B cell (primary cell): ENCODE measurements around the gene NPR3. TPM values are rescaled to one million over a fixed set of nuclear protein-coding genes. Genes with fewer than 3 reads are reported as not detected.

Experiments
- ATAC-seq: fragments of 200-7000 bp; cut with Tn5 transposase; one replicate; pipeline ENCODE4 v1.10.0; 2021; ENCODE audit warnings: low read depth, mild to moderate bottlenecking, moderate number of reproducible peaks, moderate library complexity
- CTCF ChIA-PET: fragments of 350-600 bp; sonication (Branson Sonifier 250); formaldehyde crosslinking; loops from one replicate; lab custom pipeline; 2021; ENCODE audit warnings: antibody characterized with exemption, inconsistent platforms; lab: Charles Lee
- POLR2A ChIA-PET: fragments of 350-600 bp; sonication (Branson Sonifier 250); formaldehyde crosslinking; loops from one replicate; lab custom pipeline; 2021; ENCODE audit warnings: antibody characterized with exemption; lab: Charles Lee
- DNase-seq: peaks from one replicate; pipeline ENCODE4 v3.0.0; 2013
- H2AFZ ChIP-seq: 2 replicates; pipeline ENCODE4 v1.6.1; 2012; ENCODE audit warnings: mild to moderate bottlenecking, low read depth, low read length; ENCODE audit not compliant: insufficient read depth, poor library complexity, severe bottlenecking
- H3K27ac ChIP-seq, 2 donors: 1 replicate in 1 of 2; 2 replicates in 1 of 2; pipeline ENCODE4 v1.5.1; 2012 to 2013; ENCODE audit warnings: low read length in 2 of 2, mild to moderate bottlenecking in 2 of 2, moderate library complexity in 1 of 2
- H3K27me3 ChIP-seq, 4 experiments: fragments of 200-600 bp in 1 of 4; sonication (generic) in 1 of 4; replicated peaks in 1 of 4; 1 replicate in 2 of 4; 2 replicates in 2 of 4; pipeline versions ENCODE4 v1.6.1 to v1.7.0; 2013 to 2016; ENCODE audit warnings: low read length in 3 of 4, mild to moderate bottlenecking in 2 of 4, mixed read lengths in 1 of 4, moderate library complexity in 1 of 4; ENCODE audit not compliant: insufficient read depth in 4 of 4, control insufficient read depth in 3 of 4; ENCODE audit errors: control extremely low read depth in 1 of 4
- H3K36me3 ChIP-seq, 2 experiments: replicated peaks in 1 of 2; 1 replicate in 1 of 2; 2 replicates in 1 of 2; pipeline versions ENCODE4 v1.6.1 to v1.7.1; 2013; ENCODE audit warnings: low read length in 1 of 2; ENCODE audit not compliant: insufficient read depth in 2 of 2, control insufficient read depth in 1 of 2; ENCODE audit errors: control extremely low read depth in 1 of 2, extremely low read depth in 1 of 2
- H3K4me1 ChIP-seq, 2 donors: fragments of 200-600 bp in 1 of 2; sonication (generic) in 1 of 2; 1 replicate in 1 of 2; 2 replicates in 1 of 2; pipeline versions ENCODE4 v1.5.1 to v1.6.1; 2013 to 2017; ENCODE audit warnings: low read length in 2 of 2; ENCODE audit not compliant: control insufficient read depth in 2 of 2, insufficient read depth in 2 of 2
- H3K4me2 ChIP-seq: replicated peaks from 2 replicates; pipeline ENCODE3; 2012; ENCODE audit warnings: mild to moderate bottlenecking, low read depth, low read length; ENCODE audit not compliant: poor library complexity, severe bottlenecking
- H3K4me3 ChIP-seq, 5 experiments: fragments of 200-600 bp in 1 of 5; sonication (generic) in 1 of 5; 1 replicate in 3 of 5; 2 replicates in 2 of 5; pipeline versions ENCODE4 v1.5.1 to v1.7.0; 2011 to 2016; ENCODE audit warnings: low read length in 4 of 5, mild to moderate bottlenecking in 4 of 5, low read depth in 2 of 5, control low read depth in 1 of 5, moderate library complexity in 1 of 5; ENCODE audit not compliant: insufficient read depth in 1 of 5; ENCODE audit errors: control extremely low read depth in 1 of 5, extremely low read depth in 1 of 5
- H3K79me2 ChIP-seq: fragments of 200-600 bp; sonication (generic); one replicate; pipeline ENCODE4 v1.6.0; 2016; ENCODE audit warnings: low read length; ENCODE audit not compliant: control insufficient read depth, insufficient read depth
- H3K9ac ChIP-seq: fragments of 200-600 bp; sonication (generic); 2 replicates; pipeline ENCODE4 v1.6.1; 2017; ENCODE audit warnings: mild to moderate bottlenecking, low read length, moderate library complexity
- H3K9me3 ChIP-seq, 3 donors: one replicate each; pipeline versions ENCODE4 v1.6.1 to v1.7.1; 2013; ENCODE audit warnings: low read length in 2 of 3; ENCODE audit not compliant: control insufficient read depth in 2 of 3, insufficient read depth in 1 of 3; ENCODE audit errors: control extremely low read depth in 1 of 3
- H4K20me1 ChIP-seq: 2 replicates; pipeline ENCODE4 v1.6.0; 2012; ENCODE audit warnings: mild to moderate bottlenecking, low read length; ENCODE audit not compliant: insufficient read depth, control insufficient read depth, poor library complexity, severe bottlenecking
- H3K27ac Mint-ChIP-seq: one replicate; pipeline ENCODE4 v1.8.0; 2021; ENCODE audit warnings: mixed read lengths
- H3K27me3 Mint-ChIP-seq: one replicate; pipeline ENCODE4 v1.8.0; 2021; ENCODE audit warnings: mixed read lengths
- H3K4me1 Mint-ChIP-seq: one replicate; pipeline ENCODE4 v1.8.0; 2021; ENCODE audit warnings: mixed read lengths
- H3K4me3 Mint-ChIP-seq: one replicate; pipeline ENCODE4 v1.8.0; 2021; ENCODE audit warnings: mixed read lengths
- H3K9me3 Mint-ChIP-seq: one replicate; pipeline ENCODE4 v1.8.0; 2022; ENCODE audit warnings: mixed read lengths; ENCODE audit not compliant: insufficient read depth
- EZH2 ChIP-seq: IDR thresholded peaks from 2 replicates; pipeline ENCODE4 v1.6.1; 2012; ENCODE audit warnings: borderline replicate concordance, low read depth, mild to moderate bottlenecking, moderate library complexity, low read length; ENCODE audit not compliant: insufficient read depth, poor library complexity, severe bottlenecking
- WGBS: methylation state at CpG from one replicate; pipeline ENCODE4 v1.1.5; 2013; ENCODE audit warnings: missing lambda C conversion rate; ENCODE audit not compliant: insufficient coverage; 5-methylcytosine and 5-hydroxymethylcytosine counted together
- intact Hi-C: fragments of 100-400 bp; cut with micrococcal nuclease; formaldehyde crosslinking; loops from one replicate; pipeline ENCODE4 v1.10.0; 2022
- polyA plus RNA-seq: library from polyadenylated mRNA; depleted of rRNA; stranded (reverse); fragments of >200 nt; gene quantifications from 2 replicates; pipeline ENCODE4 v1.2.3, GENCODE V29; 2012
- total RNA-seq, 2 donors: library from RNA; stranded (reverse); fragments of 120-200 nt in 1 of 2; gene quantifications; 1 replicate in 1 of 2; 2 replicates in 1 of 2; pipeline versions ENCODE4 v1.2.3 to v1.2.4, GENCODE V29; 2013 to 2022
- TF ChIP-seq, protein P1 (sequence below): fragments of 200-600 bp; IDR thresholded peaks from one replicate; pipeline ENCODE4 v1.8.0; 2022; ENCODE audit warnings: antibody characterized with exemption, mild to moderate bottlenecking

Gene NPR3
- total and polyA plus RNA-seq, 2 donors (not counting 1 experiment from before 2014, with no cell fraction given), result not detected

DNA sequence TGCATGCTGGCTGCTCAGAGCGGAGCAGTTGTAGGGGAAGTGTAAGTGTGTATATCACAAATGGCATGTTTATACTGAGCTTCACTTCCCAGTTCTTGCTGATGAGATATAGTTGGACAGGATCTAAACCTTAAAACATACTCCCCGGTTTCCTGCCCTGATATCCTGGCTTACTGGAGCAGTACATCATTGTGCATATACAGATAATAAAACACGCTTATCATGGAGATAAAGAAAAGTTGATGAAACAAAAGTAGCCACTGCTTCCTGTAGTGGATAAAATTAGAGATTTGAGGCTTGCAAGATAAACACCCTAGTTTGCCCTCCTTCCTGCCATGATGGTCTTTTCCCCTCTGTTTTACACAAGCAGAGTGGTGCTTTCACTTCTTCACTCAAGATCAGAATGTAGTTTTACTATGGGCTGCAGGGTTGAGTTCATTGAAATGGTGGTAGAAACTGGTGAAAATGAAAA is 15.0 kb downstream of the NPR3 start:
- H3K4me2 ChIP-seq, result peak overlapping the region; percentile 43
- ATAC-seq (no peak), DNase-seq (no peak)
- peak overlapping the region; percentile 3 for H3K4me3 Mint-ChIP-seq
- WGBS, result no CpG with 5 or more reads among the region's 3 CpGs
- H3K9ac ChIP-seq, result peak overlapping the region; percentile 32
- H3K4me1 Mint-ChIP-seq, result peaks cover 9% of the 10 kb centered on the region
- H3K27ac ChIP-seq, result peak overlapping the region in 1 of 2 donors; percentile 35
- TF ChIP-seq, protein P1, sequence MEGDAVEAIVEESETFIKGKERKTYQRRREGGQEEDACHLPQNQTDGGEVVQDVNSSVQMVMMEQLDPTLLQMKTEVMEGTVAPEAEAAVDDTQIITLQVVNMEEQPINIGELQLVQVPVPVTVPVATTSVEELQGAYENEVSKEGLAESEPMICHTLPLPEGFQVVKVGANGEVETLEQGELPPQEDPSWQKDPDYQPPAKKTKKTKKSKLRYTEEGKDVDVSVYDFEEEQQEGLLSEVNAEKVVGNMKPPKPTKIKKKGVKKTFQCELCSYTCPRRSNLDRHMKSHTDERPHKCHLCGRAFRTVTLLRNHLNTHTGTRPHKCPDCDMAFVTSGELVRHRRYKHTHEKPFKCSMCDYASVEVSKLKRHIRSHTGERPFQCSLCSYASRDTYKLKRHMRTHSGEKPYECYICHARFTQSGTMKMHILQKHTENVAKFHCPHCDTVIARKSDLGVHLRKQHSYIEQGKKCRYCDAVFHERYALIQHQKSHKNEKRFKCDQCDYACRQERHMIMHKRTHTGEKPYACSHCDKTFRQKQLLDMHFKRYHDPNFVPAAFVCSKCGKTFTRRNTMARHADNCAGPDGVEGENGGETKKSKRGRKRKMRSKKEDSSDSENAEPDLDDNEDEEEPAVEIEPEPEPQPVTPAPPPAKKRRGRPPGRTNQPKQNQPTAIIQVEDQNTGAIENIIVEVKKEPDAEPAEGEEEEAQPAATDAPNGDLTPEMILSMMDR, result no peak
- TF ChIP-seq EZH2, result no peak
- no peak overlapping the region for H3K4me3 ChIP-seq
- no peaks in the 10 kb centered on the region for H3K9me3 ChIP-seq
- intact Hi-C loops, result no loop called here
- ChIA-PET CTCF (no interaction called here), POLR2A (no interaction called here)
- H3K27me3 ChIP-seq, result no peaks in the 10 kb centered on the region
- H2AFZ ChIP-seq, result peak overlapping the region; percentile 40
- peaks cover 0 to 9% of the 10 kb centered on the region in 2 donors for H3K4me1 ChIP-seq
- no peak overlapping the region for H3K27ac Mint-ChIP-seq
- no peaks in the 10 kb centered on the region for H3K79me2 ChIP-seq
- H4K20me1 ChIP-seq, result no peaks in the 10 kb centered on the region
- H3K27me3 Mint-ChIP-seq, result peaks cover 11% of the 10 kb centered on the region
- H3K36me3 ChIP-seq, result no peaks in the 10 kb centered on the region
- no peaks in the 10 kb centered on the region for H3K9me3 Mint-ChIP-seq

DNA sequence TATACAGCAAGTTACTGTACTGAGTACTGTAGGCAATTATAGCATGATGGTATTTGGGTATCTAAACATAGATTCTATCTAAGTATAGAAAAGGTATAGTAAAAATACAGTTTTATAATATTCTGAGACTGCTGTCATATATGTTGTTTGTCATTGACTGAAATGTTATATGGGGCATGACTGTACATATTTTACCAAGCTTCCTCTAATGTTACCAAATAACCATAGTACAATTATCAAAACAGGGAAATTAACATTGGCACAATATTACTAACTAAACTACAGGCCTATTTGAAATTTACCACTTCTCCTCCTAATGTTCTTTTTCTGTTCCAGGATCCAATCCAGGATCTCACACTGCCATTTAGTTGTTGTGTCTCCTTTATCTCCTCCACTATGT is 18.5 kb downstream of the NPR3 start:
- H3K4me1 Mint-ChIP-seq, result peaks cover 9% of the 10 kb centered on the region
- Histone ChIP-seq H3K4me1 (peaks cover 0 to 9% of the 10 kb centered on the region in 2 donors), H3K27ac (no peak overlapping the region), H4K20me1 (no peaks in the 10 kb centered on the region), H3K4me3 (no peak overlapping the region), H3K9me3 (no peaks in the 10 kb centered on the region), H3K36me3 (no peaks in the 10 kb centered on the region), H3K9ac (no peak overlapping the region), H3K27me3 (peaks cover 0 to 3% (median 0%) of the 10 kb centered on the region in 4 experiments), H2AFZ (no peak overlapping the region), H3K79me2 (no peaks in the 10 kb centered on the region), H3K4me2 (no peak overlapping the region)
- ChIA-PET POLR2A (no interaction called here), CTCF (no interaction called here)
- intact Hi-C loops, result no loop called here
- no peaks in the 10 kb centered on the region for H3K9me3 Mint-ChIP-seq
- peaks cover 2% of the 10 kb centered on the region for H3K27me3 Mint-ChIP-seq
- TF ChIP-seq, protein P1, result no peak
- no peak for TF ChIP-seq EZH2
- H3K4me3 Mint-ChIP-seq, result no peak overlapping the region
- H3K27ac Mint-ChIP-seq, result no peak overlapping the region
- DNase-seq (no peak), ATAC-seq (no peak)
